ENCODE results near the gene CLEC1B.
"Not testable (repeated sequence)": the region's sequence is repeated elsewhere in the genome, so short reads cannot be mapped to it uniquely, and the experiment has no call there.

CLEC1B gene

DNA sequence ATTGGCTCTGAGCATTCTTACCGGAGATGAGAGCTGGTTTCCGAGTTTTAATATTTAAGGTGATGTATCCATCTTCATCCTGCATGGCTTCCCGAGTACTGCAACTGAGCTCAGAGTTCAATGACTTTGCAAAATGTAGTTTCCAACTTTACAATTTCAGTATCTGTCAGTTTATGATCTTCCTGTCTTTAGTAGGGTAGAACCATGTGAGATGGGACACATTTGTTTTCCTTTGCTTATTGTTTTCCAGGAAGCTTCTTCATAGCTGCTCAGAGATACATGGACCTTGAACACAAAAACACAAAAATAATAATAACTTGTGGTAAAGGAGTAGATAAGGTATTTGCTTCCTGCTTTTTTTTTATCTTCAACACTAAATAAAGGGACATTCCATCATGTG lies at the start of gene CLEC1B:
Gene CLEC1B (minus strand): TSS at position 106 of the 400 bp plus-strand sequence. CDS start 21 bp downstream, at position 85.
- no peak for DNase-seq (ENCODE audit: low read depth)

- no peak for DNase-seq (ENCODE audit: low read depth)
These were observed 49.6 kb upstream of the CLEC1B start for GRCh38 chr12:10048526-10048925.

DNA sequence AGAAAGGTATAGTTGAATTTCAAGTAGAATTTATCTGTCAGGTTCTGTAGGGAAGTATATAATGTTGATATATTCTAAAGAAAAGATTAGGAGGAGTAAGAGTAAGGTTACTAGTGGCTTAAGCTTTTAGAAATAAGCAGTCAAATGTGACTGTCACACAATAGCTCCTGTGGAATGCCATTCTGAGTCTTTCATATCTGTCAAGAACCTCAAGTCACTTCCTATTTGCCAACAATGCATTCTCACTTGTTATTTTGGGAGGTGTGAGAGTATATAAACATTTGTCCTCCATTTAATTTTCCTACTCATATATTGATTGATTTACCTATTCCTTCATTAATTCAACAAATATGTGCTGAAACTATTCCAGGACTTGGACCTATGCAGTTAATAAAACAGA lies 43.2 kb upstream of the CLEC1B start:
- no peak for DNase-seq (ENCODE audit: low read depth)

- DNase-seq (ENCODE audit: low read depth): no peak
These were observed 35.0 kb upstream of the CLEC1B start for GRCh38 chr12:10033783-10034545.

DNA sequence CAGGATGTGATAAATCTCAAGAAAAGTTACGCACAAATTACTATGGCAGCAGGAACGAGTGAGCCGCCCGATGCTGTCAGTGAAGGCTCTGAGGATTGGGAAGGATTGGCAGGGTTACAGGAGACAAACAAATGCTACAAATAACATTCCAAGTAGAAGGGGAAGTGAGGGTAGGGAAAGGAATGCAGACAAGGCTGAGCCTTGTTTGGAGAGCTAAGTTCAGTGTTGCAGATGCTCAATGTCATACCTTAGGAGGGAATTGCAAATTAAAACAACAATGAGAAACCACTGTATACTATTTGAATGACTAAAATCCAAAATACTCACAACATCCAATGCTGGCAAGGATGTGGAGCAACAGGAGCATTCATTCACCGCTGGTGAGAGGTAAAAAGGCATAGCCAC lies 32.9 kb upstream of the CLEC1B start:
- DNase-seq (ENCODE audit: low read depth): no peak

DNA sequence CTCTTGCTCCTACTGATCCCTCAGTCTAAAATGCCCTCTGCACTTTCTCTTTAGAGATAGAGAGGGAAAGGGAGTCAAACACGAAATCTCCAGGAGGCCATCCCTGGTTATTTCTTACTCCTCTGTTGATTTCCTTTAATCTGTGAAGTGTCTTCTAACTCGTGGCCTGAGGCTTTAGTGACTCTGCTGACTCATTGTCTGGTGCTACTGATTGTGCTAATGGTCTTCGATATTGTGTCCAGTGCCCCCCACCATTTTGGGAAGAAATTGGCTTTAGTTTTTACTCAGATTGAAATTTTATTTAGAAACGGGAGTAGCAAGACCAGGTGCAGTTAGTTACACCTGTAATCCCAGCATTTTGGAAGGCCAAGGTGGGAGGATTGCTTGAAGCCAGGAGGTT lies 32.4 kb upstream of the CLEC1B start:
- DNase-seq (ENCODE audit: low read depth): no peak

GRCh38 chr12:10030446-10030845 lies 31.5 kb upstream of the CLEC1B start, which contains the start of gene CLEC9A:
CLEC9A (plus strand) TSS chr12:10030682; CDS start chr12:10052688, 22,006 bp downstream.
- no peak for DNase-seq (ENCODE audit: low read depth)

- DNase-seq (ENCODE audit: low read depth): no peak
These were observed 28.8 kb upstream of the CLEC1B start for GRCh38 chr12:10027721-10028120.

GRCh38 chr12:10027311-10027710 lies 28.4 kb upstream of the CLEC1B start:
- DNase-seq (ENCODE audit: low read depth): no peak

DNA sequence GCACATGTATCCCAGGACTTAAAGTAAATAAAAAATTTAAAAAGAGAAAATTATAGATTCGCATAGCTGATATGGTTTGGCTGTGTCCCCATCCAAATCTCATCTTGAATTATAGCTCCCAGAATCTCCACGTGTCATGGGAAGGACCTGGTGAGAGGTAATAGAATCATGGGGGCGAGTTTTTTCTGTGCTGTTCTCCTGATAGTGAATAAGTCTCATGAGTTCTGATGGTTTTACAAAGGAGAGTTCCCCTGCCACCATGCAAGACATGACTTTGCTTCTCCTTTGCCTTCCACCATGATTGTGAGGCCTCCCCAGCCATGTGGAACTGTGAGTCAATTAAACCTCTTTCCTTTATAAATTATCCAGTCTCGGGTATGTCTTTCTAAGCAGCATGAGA lies 27.7 kb upstream of the CLEC1B start:
- DNase-seq (ENCODE audit: low read depth): not testable (repeated sequence)

DNA sequence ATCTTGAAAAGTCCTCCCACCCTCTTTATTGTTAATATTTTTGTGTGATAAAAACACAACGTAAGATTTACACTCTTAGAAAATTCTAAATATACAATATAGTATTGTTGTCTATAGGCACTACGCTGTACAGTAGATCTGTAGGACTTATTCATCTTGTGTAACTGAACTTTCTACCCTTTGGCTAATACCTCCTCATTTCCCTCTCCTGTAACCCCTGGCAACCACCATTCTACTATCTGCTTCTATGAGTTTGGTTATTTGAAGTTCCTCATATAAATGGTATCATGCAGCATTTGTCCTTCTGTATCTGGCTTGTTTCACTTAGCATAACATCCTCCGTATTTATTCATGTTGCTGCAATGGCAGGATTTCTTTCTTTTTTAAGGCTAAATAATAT lies 26.3 kb upstream of the CLEC1B start:
- DNase-seq (ENCODE audit: low read depth): no peak

- no peak for DNase-seq (ENCODE audit: low read depth)
These were observed 22.4 kb upstream of the CLEC1B start for GRCh38 chr12:10021342-10021741.

DNA sequence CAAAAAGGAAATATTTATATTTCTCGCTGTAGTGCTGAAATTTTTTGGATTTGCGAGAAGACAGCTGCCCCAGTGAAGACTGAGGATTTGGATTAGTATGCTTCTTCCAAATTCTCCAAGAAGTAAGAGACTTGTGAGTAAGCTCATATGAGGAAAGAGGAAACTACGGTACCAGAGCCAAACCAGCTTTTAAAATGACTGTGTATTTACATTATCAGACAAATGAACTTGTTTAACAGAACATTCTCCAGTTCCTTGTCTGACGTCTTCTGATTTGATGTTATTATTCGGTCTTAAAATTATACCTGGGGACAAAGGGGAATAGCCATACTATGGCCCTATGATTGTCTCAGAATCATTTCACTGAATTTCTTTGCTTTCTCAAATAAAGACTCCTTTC lies 19.5 kb upstream of the CLEC1B start:
- no peak for DNase-seq (ENCODE audit: low read depth)

GRCh38 chr12:10016881-10017280 lies 18.0 kb upstream of the CLEC1B start:
- no peak for DNase-seq (ENCODE audit: low read depth)

GRCh38 chr12:10015450-10015849 lies 16.5 kb upstream of the CLEC1B start:
- no peak for DNase-seq (ENCODE audit: low read depth)

DNA sequence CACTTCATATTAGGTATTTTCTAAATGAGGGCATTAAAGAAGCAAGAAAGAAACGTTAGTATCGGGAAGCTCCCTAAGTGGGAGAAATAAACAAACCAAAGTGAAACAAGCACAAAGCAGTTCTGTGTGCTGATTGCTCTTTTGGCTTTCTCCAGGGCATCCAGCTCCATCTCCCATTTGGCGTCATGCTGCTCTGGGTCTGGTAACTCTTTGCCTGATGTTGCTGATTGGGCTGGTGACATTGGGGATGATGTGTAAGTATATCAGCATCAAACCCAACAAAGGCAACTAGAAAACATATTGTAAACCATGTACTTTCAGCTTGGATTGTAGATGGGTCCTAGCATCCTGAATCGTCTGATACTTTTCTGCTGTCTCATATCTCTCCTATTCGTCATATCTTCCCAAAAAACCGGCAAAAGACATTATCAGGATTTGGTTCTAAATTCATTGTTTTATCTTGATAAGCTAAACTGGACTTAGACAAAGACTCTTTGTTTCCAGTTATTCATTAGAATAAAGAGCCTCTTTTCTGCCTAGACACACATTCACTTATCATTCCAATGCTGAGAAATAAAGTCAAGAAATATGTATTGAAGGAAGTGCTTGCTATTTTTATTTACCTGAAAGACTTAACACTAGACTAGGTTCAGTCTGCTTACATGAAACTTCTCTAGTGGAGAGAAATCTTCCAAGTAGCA lies 13.9 kb upstream of the CLEC1B start:
- DNase-seq (ENCODE audit: low read depth): no peak

- no peak for DNase-seq (ENCODE audit: low read depth)
These were observed 2.4 kb upstream of the CLEC1B start for GRCh38 chr12:10001171-10001776.

GRCh38 chr12:9992296-9992695 lies 6.6 kb downstream of the CLEC1B start:
- DNase-seq (ENCODE audit: low read depth): no peak

GRCh38 chr12:9991876-9992275 lies 7.0 kb downstream of the CLEC1B start:
- DNase-seq (ENCODE audit: low read depth): no peak

- DNase-seq (ENCODE audit: low read depth): no peak
These were observed 18.8 kb downstream of the CLEC1B start for GRCh38 chr12:9980126-9980525.

- no peak for DNase-seq (ENCODE audit: low read depth)
These were observed 21.0 kb downstream of the CLEC1B start for GRCh38 chr12:9977916-9978315.

DNA sequence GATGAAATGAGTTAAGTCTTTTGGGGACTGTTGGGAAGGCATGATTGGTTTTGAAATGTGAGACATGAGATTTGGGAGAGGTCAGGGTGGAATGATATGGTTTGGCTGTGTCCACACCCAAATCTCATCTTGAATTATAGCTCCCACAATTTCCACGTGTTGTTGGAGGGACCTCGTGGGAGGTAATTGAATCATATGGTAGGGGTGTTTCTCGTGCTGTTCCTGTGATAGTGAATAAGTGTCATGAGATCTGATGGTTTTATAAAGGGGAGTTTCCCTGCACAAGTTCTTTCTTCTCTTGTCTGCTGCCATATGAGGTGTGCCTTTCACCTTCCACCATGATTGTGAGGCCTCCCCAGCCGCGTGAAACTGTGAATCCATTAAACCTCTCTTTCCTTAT lies 22.3 kb downstream of the CLEC1B start:
- not testable (repeated sequence) for DNase-seq (ENCODE audit: low read depth)

DNA sequence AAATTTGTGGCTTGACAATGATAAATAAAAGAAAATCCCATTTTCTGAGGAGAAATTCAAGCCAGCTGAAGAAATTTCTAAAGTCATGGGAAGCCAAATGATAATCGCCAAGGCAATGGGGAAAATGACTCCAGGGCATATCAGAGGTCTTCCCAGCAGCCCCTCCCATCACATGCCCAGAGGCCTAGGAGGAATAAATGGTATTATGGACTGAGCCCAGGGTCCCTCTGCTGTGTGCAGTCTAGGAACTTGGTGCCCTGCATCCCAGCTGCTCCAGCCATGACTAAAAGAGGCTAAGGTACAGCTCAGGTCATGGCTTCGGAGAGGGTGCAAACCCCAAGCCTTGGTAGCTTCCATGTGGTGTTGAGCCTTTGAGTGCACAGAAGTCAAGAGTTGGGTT lies 23.3 kb downstream of the CLEC1B start:
- DNase-seq (ENCODE audit: low read depth): no peak
